ENCODE measurements around the gene C1QTNF12.

Gene C1QTNF12

GRCh38 chr1:1229770-1230169, 16.8 kb downstream of the C1QTNF12 start:
- FAIRE-seq (no peak), DNase-seq (ENCODE audit: insufficient read length, low spot score) (no peak)
- no peak for TF ChIP-seq CTCF (IDR thresholded peaks at IDR 0.05; ENCODE audit: insufficient read depth, missing control alignments)

DNA sequence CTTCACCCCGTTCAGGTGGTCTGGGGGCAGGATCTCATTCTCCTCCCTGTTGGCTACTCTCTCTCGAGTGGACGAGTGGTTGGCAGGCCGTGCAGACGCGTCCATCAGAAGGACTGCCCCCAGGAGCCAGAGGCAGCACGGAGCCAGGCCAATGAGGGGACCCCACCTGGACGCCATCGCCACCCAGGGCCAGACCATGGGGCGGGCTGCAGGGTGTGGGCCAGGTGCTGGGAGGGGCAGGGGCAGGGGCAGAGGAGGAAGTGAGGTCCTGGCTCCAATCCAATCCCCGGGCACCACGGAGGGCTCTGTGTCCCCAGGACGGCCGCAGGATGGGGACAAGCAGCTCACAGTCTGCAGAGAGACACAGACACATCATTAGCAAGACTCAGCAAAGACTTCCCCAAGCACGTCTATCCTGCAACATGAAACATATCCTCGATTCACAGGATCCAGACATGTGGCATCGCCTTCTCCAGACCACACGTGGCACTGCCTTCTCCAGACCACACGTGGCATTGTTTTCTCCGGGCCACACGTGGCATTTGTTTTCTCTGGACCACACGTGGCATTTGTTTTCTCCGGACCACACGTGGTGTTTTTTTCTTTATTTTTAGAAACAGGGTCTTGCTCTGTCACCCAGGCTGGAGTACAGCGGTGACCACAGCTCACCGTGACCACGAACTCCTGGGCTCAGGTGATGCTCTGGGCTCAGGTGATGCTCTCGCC, 17.8 kb downstream of the C1QTNF12 start:
- DNase-seq (ENCODE audit: insufficient read length, low spot score) (no peak), FAIRE-seq (no peak)
- TF ChIP-seq CTCF (IDR thresholded peaks at IDR 0.05; ENCODE audit: insufficient read depth, missing control alignments), result no peak

- DNase-seq (ENCODE audit: insufficient read length, low spot score), result no peak
- no peak for FAIRE-seq
- TF ChIP-seq CTCF (IDR thresholded peaks at IDR 0.05; ENCODE audit: insufficient read depth, missing control alignments), result no peak
Measured at GRCh38 chr1:1228187-1228586, 18.3 kb downstream of the C1QTNF12 start.

DNA sequence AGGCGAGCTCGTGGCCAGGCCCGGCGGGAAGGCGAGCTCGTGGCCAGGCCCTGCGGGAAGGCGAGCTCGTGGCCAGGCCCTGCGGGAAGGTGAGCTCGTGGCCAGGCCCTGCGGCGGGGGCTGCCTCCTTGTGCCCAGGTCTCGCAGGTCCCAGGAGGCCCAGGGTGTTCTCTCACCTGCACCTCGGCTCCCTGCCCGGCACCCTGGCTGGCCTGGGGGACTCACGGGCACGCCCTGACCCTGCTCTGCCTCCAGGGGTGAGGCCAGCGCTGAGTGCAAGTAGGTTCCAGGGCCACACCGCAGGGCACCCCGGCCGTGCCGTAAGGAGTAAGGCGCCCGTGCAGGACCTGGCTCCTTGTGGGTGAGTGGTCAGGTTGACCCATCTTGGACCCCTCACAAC, 19.1 kb downstream of the C1QTNF12 start:
- no peak for TF ChIP-seq CTCF (IDR thresholded peaks at IDR 0.05; ENCODE audit: insufficient read depth, missing control alignments)
- FAIRE-seq (no peak), DNase-seq (ENCODE audit: insufficient read length, low spot score) (no peak)

GRCh38 chr1:1226566-1227362, 19.8 kb downstream of the C1QTNF12 start:
- FAIRE-seq (no peak), DNase-seq (ENCODE audit: insufficient read length, low spot score) (no peak)
- no peak for TF ChIP-seq CTCF (IDR thresholded peaks at IDR 0.05; ENCODE audit: insufficient read depth, missing control alignments)

DNA sequence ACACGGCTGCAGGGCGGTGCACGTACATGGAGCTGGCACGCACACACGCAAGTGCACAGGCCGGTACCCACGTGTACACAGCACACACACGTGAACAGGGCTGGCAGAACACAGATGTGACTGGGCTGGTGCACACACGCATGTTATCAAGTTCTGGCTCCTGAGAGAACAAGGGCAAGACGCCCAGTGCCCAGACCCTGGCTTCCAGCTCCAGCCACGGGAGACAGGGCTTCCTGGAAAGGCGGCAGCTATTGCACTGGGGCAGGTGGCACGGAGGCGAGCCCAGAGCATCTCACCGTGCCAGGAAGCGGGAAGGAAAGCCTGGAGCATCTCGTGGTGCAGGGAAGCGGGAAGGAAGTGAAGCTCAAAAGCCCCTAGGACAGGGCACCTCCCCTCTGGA, 20.6 kb downstream of the C1QTNF12 start:
- DNase-seq (ENCODE audit: insufficient read length, low spot score), result no peak
- no peak for FAIRE-seq
- TF ChIP-seq CTCF (IDR thresholded peaks at IDR 0.05; ENCODE audit: insufficient read depth, missing control alignments), result no peak
